ENCODE measurements around the gene UBE3B.

The UBE3B gene

DNA sequence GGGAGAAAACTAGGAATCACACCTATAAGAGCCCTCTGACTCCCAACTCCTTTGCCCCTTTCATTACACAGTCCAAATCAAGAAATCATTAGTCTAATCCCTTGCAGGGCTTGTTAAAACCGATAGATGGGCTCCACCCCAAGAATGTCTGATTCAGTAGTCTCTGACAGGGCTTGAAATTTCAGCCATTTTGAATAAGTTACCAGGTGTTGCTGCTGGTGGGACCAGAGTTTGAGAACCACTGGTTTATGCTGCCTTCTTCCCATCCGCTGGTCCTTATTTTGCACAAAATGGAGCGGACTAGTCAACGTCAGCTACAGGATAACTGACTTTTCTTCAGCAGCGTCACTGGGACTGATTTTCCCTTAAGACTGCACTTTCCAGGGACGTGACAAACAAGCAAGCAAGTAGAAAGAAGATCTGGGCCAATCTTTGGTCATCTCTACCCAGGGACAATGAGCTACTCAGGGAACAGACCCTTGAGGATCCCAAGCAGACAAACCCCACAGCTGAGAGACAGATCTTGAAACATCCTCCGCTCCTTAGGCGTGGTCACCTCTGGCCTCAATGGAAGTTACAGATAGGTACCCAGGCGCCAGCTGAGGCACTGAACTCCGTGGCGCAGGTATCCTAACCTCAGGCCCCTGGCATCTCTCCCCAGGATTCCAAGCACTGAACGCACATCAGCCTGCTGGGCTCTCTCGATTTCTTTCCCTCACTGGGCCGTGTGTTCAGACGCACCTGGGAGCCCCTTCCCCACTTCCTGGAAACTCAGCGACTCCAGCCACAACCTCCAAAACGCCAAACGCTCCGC is 1.2 kb upstream of the UBE3B start:
- TF ChIP-seq EZH2 (IDR thresholded peaks at IDR 0.05; ENCODE audit: borderline replicate concordance, low read length) (no peak), CTCF (IDR thresholded peaks at IDR 0.05; ENCODE audit: low read length) (no peak)
- Histone ChIP-seq H3K27ac (ENCODE audit: low read depth, low read length, poor library complexity, severe bottlenecking) (no peak overlapping the region), H4K20me1 (ENCODE audit: insufficient read depth, low read length) (no peaks in the 10 kb centered on the region), H3K9me3 (ENCODE audit: low read length) (no peaks in the 10 kb centered on the region), H3F3A (ENCODE audit: insufficient read depth, low read length) (no peaks in the 10 kb centered on the region), H3K4me1 (ENCODE audit: insufficient read depth, low read length, severe bottlenecking) (peaks cover 18% of the 10 kb centered on the region), H3K9me2 (ENCODE audit: low read depth, low read length) (no peaks in the 10 kb centered on the region), H3K4me2 (ENCODE audit: low read length) (peak overlapping the region; percentile 93), H2AFZ (ENCODE audit: low read length) (no peak overlapping the region), H3K36me3 (ENCODE audit: insufficient read depth, low read length) (no peaks in the 10 kb centered on the region), H3K4me3 (ENCODE audit: low read depth, low read length, poor library complexity, severe bottlenecking) (peak overlapping the region; percentile 92), H3K27me3 (ENCODE audit: insufficient read depth, low read length) (no peaks in the 10 kb centered on the region), H3K9ac (ENCODE audit: low read length) (peak overlapping the region; percentile 76), H3K79me2 (ENCODE audit: insufficient read depth, low read length) (peaks cover 31% of the 10 kb centered on the region)

GRCh38 chr12:109476807-109477184 is 638 bp upstream of the UBE3B start:
- Histone ChIP-seq H3K27me3 (ENCODE audit: insufficient read depth, low read length) (no peaks in the 10 kb centered on the region), H3K27ac (ENCODE audit: low read depth, low read length, poor library complexity, severe bottlenecking) (no peak overlapping the region), H3K79me2 (ENCODE audit: insufficient read depth, low read length) (peaks cover 31% of the 10 kb centered on the region)

DNA sequence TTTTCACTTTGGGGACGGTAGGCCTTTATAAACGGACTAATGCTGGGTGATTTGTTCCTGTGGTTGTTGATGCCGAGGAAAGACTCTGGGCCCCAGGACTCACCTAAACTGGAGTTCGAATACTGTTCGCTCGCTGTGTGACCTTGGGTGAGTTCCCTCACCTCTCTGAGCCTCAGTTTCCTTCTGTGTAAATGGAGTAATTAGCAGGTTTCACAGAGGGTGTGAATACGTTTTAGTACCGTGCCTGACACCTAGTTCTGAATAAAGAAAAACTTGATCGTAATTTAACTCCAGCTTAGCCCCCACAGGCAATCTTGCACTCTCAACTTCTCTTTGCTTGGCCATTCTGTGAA is 505 bp downstream of the UBE3B start:
- Histone ChIP-seq H3K4me3 (ENCODE audit: low read depth, low read length, poor library complexity, severe bottlenecking) (peak overlapping the region; percentile 92), H3K9me2 (ENCODE audit: low read depth, low read length) (no peaks in the 10 kb centered on the region), H3K9me3 (ENCODE audit: low read length) (no peaks in the 10 kb centered on the region), H3F3A (ENCODE audit: insufficient read depth, low read length) (no peaks in the 10 kb centered on the region), H2AFZ (ENCODE audit: low read length) (no peak overlapping the region), H3K27ac (ENCODE audit: low read depth, low read length, poor library complexity, severe bottlenecking) (no peak overlapping the region), H3K79me2 (ENCODE audit: insufficient read depth, low read length) (peaks cover 29% of the 10 kb centered on the region), H3K9ac (ENCODE audit: low read length) (peak overlapping the region; percentile 76), H3K27me3 (ENCODE audit: insufficient read depth, low read length) (no peaks in the 10 kb centered on the region), H4K20me1 (ENCODE audit: insufficient read depth, low read length) (no peaks in the 10 kb centered on the region), H3K36me3 (ENCODE audit: insufficient read depth, low read length) (no peaks in the 10 kb centered on the region), H3K4me2 (ENCODE audit: low read length) (peak overlapping the region; percentile 93), H3K4me1 (ENCODE audit: insufficient read depth, low read length, severe bottlenecking) (peaks cover 18% of the 10 kb centered on the region)
- TF ChIP-seq EZH2 (IDR thresholded peaks at IDR 0.05; ENCODE audit: borderline replicate concordance, low read length) (no peak), CTCF (IDR thresholded peaks at IDR 0.05; ENCODE audit: low read length) (no peak)

More at GRCh38 chr12:109476807-109477184, 638 bp upstream of the UBE3B start:
- Histone ChIP-seq H3K9me3 (ENCODE audit: low read length) (no peaks in the 10 kb centered on the region), H3F3A (ENCODE audit: insufficient read depth, low read length) (no peaks in the 10 kb centered on the region), H3K36me3 (ENCODE audit: insufficient read depth, low read length) (no peaks in the 10 kb centered on the region), H4K20me1 (ENCODE audit: insufficient read depth, low read length) (no peaks in the 10 kb centered on the region), H3K4me1 (ENCODE audit: insufficient read depth, low read length, severe bottlenecking) (peaks cover 18% of the 10 kb centered on the region), H3K4me2 (ENCODE audit: low read length) (peak overlapping the region; percentile 93), H3K9ac (ENCODE audit: low read length) (peak overlapping the region; percentile 76), H3K4me3 (ENCODE audit: low read depth, low read length, poor library complexity, severe bottlenecking) (peak overlapping the region; percentile 92), H3K9me2 (ENCODE audit: low read depth, low read length) (no peaks in the 10 kb centered on the region), H2AFZ (ENCODE audit: low read length) (no peak overlapping the region)
- no peak for TF ChIP-seq CTCF (IDR thresholded peaks at IDR 0.05; ENCODE audit: low read length)
- TF ChIP-seq EZH2 (IDR thresholded peaks at IDR 0.05; ENCODE audit: borderline replicate concordance, low read length) = no peak

All from OCI-LY1 (cell line).